Skeletal muscle satellite cell (primary cell): ENCODE measurements around the gene CCNY.

Experiments used
- H3K27me3 ChIP-seq: 2 replicates; pipeline ENCODE4 v1.7.0; 2013; ENCODE audit warnings: low read length; ENCODE audit not compliant: control insufficient read depth, insufficient read depth
- H3K36me3 ChIP-seq: 2 replicates; pipeline ENCODE4 v1.7.0; 2013; ENCODE audit warnings: mild to moderate bottlenecking, control low read depth, low read length; ENCODE audit not compliant: insufficient read depth
- H3K4me1 ChIP-seq: 2 replicates; pipeline ENCODE4 v1.7.0; 2013; ENCODE audit warnings: low read length; ENCODE audit not compliant: control insufficient read depth, insufficient read depth
- H3K4me2 ChIP-seq: 2 replicates; pipeline ENCODE4 v1.7.0; 2013; ENCODE audit warnings: mild to moderate bottlenecking, low read length
- H3K4me3 ChIP-seq: 2 replicates; pipeline ENCODE4 v1.7.0; 2013; ENCODE audit warnings: low read length
- H3K9ac ChIP-seq: 2 replicates; pipeline ENCODE4 v1.7.0; 2013; ENCODE audit warnings: mild to moderate bottlenecking, low read depth, low read length, moderate library complexity
- H3K9me3 ChIP-seq: replicated peaks from 2 replicates; pipeline ENCODE4 v1.7.0; 2013; ENCODE audit warnings: mild to moderate bottlenecking, control low read depth, low read length

The CCNY gene

DNA sequence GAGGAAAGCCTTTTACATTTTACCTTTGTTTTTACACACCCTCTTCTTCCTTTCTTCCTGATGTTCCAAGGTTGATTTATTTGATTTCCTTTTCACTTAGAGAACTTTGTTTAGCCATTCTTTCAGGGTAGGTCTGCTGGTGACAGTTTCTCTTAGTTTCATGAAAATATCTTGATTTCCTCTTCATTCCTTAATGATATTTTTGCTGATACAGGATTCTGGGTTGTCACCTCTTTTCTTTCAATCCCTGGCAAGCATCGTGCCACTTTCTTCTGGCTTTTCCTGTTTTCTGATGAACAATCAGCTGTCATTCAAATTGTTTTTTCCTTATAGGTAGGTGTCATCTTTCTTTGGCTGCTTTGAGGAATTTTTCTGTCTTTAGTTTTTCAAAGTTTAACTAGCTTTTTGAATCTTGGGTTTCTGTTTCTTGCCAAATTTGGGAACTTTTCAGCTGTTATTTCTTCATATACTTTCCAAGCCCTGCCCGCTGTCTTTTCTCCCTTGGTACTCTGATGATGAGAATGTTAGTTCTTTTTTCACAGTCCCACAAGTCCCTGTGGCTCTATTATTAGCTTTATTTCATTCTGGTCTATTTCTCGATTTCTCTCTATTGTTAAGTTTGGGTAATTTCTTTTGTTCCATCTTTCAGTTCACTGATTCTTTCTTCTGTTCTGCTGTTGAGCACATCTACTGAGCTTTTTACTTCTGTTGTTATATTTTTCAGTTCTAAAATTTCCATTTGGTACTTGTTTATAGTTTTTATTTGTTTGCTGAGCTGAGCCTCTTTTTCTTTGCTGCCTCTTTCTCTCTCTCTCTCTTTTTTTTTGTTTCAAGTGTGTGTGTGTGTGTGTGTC, 102.6 kb downstream of the CCNY start:
- Histone ChIP-seq H3K9me3 (peaks cover 10% of the 10 kb centered on the region), H3K27me3 (no peaks in the 10 kb centered on the region), H3K4me1 (peaks cover 3% of the 10 kb centered on the region), H3K9ac (no peak overlapping the region), H3K4me3 (no peak overlapping the region), H3K4me2 (no peak overlapping the region), H3K36me3 (peaks cover 8% of the 10 kb centered on the region)

DNA sequence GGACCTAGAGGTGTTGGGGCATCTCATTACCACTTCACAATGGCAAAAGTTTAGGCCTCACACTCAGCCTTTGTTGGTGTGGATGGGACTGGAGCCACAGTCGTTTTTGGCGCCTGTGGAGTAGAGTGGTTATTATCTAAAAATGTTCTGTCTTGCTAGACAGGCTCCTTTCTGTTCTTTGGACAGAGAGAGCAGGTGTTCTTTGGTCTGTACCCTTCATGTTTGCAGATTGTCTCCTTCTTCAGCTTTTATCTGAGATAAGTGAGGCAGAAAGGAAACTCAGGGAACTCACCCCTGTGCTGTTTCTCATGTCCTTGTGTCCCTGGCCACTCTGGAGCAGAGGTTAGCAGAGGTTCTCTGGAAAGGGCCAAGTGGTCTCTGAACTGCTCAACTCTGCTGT, 103.7 kb downstream of the CCNY start:
- H3K27me3 ChIP-seq, result no peaks in the 10 kb centered on the region
- H3K9me3 ChIP-seq, result peaks cover 17% of the 10 kb centered on the region
- no peak overlapping the region for H3K4me3 ChIP-seq
- H3K36me3 ChIP-seq, result peaks cover 9% of the 10 kb centered on the region
- no peaks in the 10 kb centered on the region for H3K4me1 ChIP-seq
- H3K4me2 ChIP-seq, result no peak overlapping the region
- H3K9ac ChIP-seq, result no peak overlapping the region

DNA sequence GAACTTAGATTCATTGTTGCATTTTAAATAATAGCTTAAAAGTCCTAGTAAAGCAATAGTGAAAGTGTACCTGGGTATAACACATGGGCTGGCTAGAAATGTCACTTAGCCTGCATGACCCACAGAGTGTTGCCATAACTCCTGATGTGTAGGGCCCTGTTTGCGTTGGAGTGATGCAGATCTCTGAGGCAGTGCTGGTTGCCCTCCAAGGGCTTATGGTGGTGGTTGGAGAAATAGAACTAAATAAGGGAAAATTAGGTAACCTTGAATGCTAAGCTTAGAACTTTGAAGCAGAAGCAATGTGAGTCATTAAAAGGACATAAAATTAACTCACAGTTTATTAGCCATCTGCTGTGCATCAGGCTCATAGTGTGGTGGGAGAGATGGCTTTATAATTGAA, 105.7 kb downstream of the CCNY start:
- peaks cover 4% of the 10 kb centered on the region for H3K36me3 ChIP-seq
- no peak overlapping the region for H3K4me2 ChIP-seq
- no peak overlapping the region for H3K9ac ChIP-seq
- peaks cover 17% of the 10 kb centered on the region for H3K9me3 ChIP-seq
- no peak overlapping the region for H3K4me3 ChIP-seq
- H3K4me1 ChIP-seq, result peaks cover 12% of the 10 kb centered on the region
- no peaks in the 10 kb centered on the region for H3K27me3 ChIP-seq

DNA sequence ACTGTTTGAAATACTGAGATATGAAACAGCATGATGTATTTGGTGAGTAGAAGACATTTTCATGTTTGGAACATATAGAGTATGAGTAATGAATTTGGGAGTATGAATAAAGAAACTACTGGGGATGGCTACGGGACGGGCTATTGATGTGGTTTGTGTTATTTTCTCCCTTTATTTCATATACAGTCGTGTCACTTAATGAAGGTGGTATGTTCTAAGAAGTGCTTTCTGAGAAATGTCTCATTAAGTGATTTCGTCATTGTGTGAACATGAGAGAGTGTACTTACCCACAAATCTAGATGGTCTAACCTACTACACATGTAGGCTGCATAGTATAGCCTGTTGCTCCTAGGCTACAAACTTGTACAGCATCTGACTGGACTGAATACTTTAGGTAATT, 106.3 kb downstream of the CCNY start:
- Histone ChIP-seq H3K9me3 (peaks cover 17% of the 10 kb centered on the region), H3K9ac (no peak overlapping the region), H3K27me3 (no peaks in the 10 kb centered on the region), H3K4me3 (no peak overlapping the region), H3K36me3 (peaks cover 4% of the 10 kb centered on the region), H3K4me1 (peaks cover 18% of the 10 kb centered on the region), H3K4me2 (no peak overlapping the region)

- H3K36me3 ChIP-seq, result peaks cover 4% of the 10 kb centered on the region
- H3K9me3 ChIP-seq, result peaks cover 17% of the 10 kb centered on the region
- peaks cover 30% of the 10 kb centered on the region for H3K4me1 ChIP-seq
- no peak overlapping the region for H3K4me3 ChIP-seq
- H3K9ac ChIP-seq, result no peak overlapping the region
- no peak overlapping the region for H3K4me2 ChIP-seq
- H3K27me3 ChIP-seq, result no peaks in the 10 kb centered on the region
Measured at GRCh38 chr10:35443858-35444257, 107.5 kb downstream of the CCNY start.

DNA sequence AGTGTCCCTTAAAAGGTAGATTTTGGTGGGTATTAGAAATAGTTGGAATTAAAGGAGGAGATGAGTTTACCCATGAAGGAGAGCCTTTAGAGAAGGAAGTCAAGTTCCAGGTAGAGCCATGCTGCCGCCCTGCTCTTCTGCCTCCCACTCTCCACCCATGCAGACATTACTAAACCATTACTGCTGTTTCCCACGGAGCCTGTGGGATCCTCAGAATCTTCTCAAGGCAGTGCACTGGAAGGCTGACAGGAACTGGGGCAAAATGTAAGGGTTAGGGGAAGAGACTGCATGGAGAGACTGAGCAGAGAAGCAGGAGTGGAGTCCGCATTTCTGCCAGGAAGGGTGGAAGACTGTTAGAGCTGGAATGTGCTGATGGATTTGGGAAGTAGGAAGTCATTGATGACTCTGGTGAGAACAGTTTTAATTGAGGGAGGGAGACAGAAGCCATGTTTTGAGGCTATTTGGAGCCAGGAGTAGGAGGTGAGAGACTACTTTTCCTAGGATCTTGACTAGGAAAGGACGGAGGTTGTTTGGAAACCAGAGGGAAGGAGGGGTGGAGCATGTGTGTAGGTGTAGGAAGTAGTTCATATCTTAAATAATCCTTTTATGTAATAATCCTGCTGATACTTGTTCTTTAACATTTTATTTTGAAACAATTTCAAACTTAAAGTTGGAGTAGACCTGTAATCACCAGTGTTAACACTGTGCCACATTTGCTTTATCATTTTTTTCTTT, 109.0 kb downstream of the CCNY start:
- Histone ChIP-seq H3K9ac (no peak overlapping the region), H3K4me1 (peaks cover 45% of the 10 kb centered on the region), H3K9me3 (peaks cover 17% of the 10 kb centered on the region), H3K27me3 (no peaks in the 10 kb centered on the region), H3K4me3 (no peak overlapping the region), H3K36me3 (peaks cover 4% of the 10 kb centered on the region), H3K4me2 (no peak overlapping the region)

- Histone ChIP-seq H3K27me3 (no peaks in the 10 kb centered on the region), H3K4me2 (peak overlapping the region; percentile 18), H3K9me3 (peaks cover 17% of the 10 kb centered on the region), H3K9ac (no peak overlapping the region), H3K4me3 (no peak overlapping the region), H3K36me3 (peaks cover 4% of the 10 kb centered on the region), H3K4me1 (peaks cover 56% of the 10 kb centered on the region)
Measured at GRCh38 chr10:35446439-35446838, 110.1 kb downstream of the CCNY start.

GRCh38 chr10:35447693-35448407, 111.5 kb downstream of the CCNY start:
- H3K9ac ChIP-seq, result peak overlapping the region; percentile 36
- peaks cover 4% of the 10 kb centered on the region for H3K36me3 ChIP-seq
- peaks cover 64% of the 10 kb centered on the region for H3K4me1 ChIP-seq
- H3K4me2 ChIP-seq, result peak overlapping the region; percentile 74
- no peaks in the 10 kb centered on the region for H3K27me3 ChIP-seq
- peak overlapping the region; percentile 45 for H3K4me3 ChIP-seq
- peaks cover 13% of the 10 kb centered on the region for H3K9me3 ChIP-seq

- Histone ChIP-seq H3K4me2 (peak overlapping the region; percentile 74), H3K36me3 (peaks cover under 1% of the 10 kb centered on the region), H3K9me3 (peaks cover 7% of the 10 kb centered on the region), H3K9ac (no peak overlapping the region), H3K4me1 (peaks cover 71% of the 10 kb centered on the region), H3K27me3 (no peaks in the 10 kb centered on the region), H3K4me3 (peak overlapping the region; percentile 2)
Measured at GRCh38 chr10:35448687-35449662, 112.7 kb downstream of the CCNY start.

DNA sequence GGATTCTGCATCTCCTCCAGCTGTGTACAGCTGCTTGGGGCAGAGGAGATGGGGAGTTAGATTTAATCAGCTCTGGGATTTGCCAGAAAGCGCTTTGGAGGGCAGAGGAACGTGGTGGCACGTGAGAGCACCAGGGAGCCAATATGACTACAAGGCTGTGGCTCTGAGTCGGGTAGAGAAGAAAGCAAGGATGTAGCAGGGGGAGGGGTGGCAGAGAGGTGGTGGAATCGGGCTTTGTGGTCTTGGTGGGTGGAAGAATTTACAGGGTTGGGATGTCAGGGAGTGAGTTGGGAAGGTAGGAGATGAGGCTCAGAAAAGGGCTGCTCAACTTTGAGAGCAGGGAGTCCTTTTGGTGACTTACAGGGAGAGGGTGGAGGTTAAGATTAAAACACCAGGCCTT, 113.6 kb downstream of the CCNY start:
- Histone ChIP-seq H3K27me3 (no peaks in the 10 kb centered on the region), H3K4me3 (no peak overlapping the region), H3K36me3 (no peaks in the 10 kb centered on the region), H3K9ac (no peak overlapping the region), H3K4me1 (peaks cover 81% of the 10 kb centered on the region), H3K4me2 (no peak overlapping the region), H3K9me3 (no peaks in the 10 kb centered on the region)
